GM18508 (cell line): ENCODE data around the gene PKP4.
"Not testable (repeated sequence)": the region's sequence is repeated elsewhere in the genome, so short reads cannot be mapped to it uniquely, and the experiment has no call there.

Experiments used
- ATAC-seq: cut with Tn5 transposase; IDR thresholded peaks from one replicate; pipeline ENCODE4 v1.9.1; 2021; ENCODE audit warnings: moderate number of reproducible peaks; ENCODE audit not compliant: insufficient read depth, unreplicated experiment

The PKP4 gene

DNA sequence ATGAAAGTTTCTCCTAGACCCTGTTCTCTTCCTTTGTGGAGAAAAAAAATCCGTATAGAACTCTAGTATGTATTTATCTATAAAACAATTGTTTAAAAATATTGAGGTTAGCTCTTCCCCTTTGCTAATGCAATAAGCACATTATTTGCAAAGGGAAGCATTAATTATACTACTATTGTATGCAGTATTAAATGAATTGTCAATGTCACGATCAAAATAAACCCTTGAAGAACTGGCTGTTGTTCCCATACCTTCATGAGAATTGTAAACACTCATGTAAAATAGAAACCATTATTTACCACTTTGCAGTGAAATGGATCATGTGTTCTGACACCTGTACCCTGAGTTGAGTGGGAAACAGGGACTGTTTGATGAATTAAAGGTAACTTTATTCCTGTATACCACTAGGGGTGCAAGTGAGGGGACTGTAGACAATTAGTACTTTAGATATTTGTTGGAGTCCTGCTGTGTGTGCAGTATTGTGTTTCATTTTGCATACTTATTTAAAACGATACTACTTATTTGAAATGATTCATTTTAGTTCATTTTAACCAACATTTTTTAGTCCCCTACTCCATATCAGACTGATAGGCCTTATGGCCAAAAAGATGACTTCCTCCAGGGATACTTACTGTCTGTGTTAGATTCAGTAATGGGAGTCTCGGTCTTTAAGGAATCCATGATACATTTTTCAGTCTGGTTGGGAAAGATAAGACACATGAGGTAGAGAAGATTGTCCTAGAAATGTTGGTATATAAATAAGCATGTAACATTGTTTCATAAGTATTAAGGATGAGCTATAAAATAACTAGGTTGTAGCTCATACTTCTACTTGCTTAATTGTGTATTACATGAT is 7.9 kb downstream of the PKP4 start:
- peak; percentile 71 for ATAC-seq

DNA sequence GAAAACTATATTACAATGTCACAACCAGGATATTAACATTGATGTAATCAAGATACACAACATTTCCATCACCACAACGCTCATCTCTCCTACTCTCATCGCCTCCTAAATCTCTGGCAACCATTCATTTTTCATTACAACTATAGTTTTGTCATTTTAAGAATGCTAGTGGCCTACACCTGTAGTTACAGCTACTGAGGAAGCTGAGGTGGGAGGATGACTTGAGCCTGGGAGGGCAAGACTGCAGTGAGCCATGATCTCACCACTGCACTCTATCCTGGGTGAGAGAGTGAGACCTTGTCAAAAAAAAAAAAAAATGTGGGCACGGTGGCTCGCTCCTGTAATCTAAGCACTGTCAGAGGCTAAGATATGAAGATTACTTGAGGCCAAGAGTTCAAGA is 10.5 kb downstream of the PKP4 start:
- ATAC-seq: no peak

DNA sequence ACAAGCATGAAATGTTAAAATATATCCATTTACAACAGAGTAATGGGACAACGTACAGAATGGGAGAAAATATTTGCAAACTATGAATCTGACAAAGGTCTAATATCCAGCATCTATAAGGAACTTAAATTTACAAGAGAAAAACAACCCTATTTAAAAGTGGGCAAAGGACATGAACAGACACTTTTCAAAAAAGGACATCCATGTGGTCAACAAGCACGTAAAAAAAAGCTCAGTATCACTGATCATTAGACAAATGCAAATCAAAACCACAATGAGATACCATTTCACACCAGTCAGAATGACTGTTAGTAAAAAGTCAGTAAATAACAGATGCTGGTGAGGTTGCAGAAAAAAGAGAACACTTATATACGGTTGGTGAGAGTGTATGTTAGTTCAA is 16.1 kb downstream of the PKP4 start:
- not testable (repeated sequence) for ATAC-seq

DNA sequence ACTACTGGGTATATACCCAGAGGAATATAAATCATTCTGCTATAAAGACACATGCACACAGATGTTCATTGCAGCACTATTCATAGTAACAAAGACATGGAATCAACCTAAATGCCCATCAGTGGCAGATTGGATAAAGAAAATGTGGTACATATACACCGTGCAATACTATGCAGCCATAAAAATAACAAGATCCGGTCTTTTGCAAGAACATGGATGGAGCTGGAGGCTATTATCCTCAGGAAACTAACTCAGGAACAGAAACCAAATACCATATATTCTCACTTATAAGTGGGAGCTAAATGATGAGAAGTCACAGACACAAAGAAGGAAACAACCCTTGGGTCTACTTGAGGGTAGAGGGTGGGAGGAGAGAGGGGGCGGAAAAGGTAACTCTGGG is 16.5 kb downstream of the PKP4 start:
- ATAC-seq: not testable (repeated sequence)

DNA sequence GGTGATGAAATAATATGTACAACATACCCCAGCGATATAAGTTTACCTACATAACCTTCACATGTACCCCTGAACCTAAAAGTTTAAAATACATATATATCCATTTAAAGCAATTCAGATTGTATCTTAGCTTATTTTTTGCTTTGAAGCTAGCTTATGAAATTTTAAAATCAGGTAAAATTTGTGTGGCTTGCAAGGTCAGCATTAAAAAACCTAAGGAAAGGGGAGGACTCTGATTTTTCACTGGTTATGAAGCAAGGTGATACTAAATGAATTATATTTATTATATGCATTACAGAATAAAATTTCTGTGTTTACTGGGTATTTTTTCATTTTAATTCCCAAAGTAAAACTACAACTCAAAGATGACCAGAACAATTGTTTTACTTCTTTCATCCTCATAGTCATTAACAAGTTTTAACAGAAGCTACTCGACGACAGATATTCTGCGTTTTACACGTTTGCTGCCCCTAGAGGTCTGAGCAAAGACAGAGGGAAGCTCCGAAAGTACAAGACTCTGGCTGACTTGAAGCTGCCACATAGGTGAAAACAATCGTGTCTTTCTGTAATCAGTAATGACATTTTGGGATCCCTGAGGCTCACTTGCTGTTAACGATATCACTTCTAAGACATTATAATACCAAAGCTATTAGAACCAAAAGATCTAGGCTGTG is 17.1 kb downstream of the PKP4 start:
- no peak for ATAC-seq

DNA sequence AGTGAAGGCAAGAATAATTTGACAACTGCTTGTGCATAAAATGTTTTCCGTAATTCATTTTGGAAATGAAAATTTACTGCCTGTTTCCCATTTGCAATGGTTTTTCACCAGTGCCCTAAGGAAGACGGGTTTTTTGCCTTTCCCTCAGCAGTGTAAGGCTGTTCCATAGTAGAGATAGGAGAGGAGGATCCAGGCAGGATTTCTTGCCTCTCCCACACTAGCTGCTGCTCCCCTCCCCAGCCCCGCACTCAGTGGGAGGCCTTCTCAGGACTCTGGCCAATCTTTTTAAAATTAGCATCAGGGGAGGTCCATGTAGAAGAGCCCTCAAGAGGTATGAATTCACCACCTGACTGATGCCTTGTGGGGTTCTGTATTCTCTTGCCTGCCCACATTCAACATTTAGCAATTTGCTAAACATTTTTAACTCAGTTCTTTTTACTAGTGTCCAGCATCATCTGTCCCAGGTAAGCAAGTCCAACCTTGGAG is 17.8 kb downstream of the PKP4 start:
- ATAC-seq: not testable (repeated sequence)

DNA sequence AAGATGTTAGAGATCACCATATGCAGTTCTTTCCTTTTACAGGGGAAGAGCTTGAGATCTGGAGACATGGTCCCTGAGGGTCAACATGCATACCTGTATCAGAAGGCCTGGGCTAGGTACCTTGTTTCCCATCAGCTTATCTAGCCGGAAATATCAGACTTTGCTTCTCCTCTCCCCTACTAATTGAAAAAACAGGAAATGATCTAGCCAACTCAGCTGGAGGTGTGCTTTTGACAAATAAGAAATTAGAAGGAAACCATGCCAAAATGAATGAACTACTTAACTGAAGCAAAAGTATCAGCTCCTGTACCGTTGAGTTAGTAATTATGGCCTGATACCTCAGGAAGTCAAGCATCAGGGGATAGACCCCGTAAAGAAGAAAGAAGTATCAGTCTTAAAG is 20.4 kb downstream of the PKP4 start:
- no peak for ATAC-seq

DNA sequence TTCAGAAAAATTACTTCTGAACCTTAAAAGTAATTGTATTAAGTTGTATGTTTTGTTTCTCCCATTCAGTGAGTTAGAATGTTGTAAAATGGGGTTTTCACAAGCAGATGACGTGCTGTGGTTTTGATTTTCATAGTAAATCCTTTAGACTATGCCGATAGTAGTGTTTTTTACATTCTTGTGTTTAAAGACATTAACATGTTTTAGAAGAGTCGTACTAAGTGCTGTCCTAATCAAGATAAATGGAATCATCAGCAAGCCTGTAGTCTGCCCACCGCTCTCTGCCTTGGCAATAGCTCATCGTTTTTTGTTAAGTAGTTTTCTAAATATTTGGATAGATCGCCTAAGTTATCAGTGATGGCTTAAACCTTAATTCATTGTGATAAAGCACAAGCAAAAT is 21.5 kb downstream of the PKP4 start:
- no peak for ATAC-seq

DNA sequence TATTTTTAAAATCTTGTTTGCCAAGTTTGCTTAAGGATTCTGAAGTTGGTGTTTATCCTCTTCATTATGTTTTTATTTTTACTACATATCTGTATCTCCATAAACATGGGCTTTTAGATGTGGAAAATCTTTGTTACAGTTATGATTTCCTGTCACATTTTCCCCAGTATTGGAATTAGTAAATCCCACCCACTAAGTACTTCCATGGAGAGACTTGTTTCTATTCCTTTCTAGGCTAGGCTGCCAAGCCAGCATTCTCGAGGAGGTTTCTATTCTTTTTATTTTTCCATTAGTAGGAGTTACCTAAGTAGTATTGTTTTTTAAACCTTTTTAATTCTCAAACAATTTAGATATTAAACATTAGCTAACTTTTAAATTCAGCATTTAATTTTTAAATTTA is 22.1 kb downstream of the PKP4 start:
- no peak for ATAC-seq

DNA sequence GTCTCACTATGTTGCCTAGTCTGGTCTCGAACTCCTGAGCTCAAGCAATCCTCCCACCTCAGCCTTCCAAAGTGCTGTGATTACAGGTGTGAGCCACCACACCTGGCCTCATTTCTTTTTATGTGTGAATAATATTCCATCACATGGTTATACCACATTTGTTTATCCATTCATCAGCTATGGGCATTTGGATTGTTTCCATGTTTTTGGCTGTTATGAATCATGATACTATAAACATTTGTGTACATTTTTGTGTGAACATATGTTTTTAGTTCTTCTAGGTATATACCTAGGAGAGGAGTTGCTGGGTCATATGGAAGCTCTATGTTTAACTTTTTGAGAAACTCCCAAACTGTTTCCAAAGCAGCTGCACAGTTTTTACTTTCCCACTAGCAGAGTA is 24.4 kb downstream of the PKP4 start:
- ATAC-seq: no peak

DNA sequence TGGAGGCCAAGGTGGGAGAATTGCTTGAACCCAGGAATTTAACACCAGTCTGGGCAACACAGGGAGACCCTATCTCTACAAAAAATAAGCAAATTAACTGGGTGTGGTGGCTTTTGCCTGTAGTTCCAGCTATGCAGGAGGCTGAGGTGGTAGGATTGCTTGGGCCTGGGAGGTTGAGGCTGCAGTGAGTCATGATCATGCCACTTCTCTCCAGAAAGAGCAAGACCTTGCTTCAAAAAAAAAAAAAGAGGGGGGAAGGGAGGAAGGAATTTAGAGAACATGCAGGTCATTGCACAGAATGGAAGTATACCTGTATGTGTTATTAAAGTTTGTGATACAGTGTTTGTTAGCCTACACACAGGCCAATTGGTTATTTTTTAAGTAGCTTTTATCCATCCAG is 25.8 kb downstream of the PKP4 start:
- ATAC-seq: no peak

DNA sequence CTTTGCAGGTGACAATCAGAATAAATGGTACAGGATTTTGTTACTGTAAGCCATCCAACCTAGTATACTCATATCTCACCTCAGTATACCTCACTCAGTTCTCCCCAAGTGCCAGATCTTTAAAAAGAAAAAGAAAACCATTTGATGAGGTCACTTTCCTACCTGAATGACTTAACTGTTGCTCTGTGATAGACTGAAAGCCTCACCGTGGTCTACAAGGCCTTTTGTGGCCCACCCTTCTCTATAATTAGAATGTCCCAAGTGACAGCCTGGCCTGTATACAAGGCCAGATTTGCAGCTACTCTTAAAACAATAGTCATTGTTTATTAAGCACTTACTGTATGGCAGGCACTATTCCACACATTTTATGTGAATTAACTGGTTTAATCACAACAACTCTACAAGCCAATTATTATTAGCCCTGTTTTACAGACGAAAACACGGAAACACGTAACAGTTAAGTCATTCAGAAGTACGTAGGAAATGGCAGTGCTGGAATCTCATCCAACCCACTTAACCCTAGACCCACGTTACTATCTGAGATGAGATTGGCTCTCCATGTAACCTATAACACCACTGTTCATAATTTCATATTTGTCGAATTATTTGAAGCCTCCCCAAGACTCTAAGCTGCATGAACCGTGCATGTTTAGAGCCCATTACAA is 28.3 kb downstream of the PKP4 start:
- ATAC-seq: no peak

DNA sequence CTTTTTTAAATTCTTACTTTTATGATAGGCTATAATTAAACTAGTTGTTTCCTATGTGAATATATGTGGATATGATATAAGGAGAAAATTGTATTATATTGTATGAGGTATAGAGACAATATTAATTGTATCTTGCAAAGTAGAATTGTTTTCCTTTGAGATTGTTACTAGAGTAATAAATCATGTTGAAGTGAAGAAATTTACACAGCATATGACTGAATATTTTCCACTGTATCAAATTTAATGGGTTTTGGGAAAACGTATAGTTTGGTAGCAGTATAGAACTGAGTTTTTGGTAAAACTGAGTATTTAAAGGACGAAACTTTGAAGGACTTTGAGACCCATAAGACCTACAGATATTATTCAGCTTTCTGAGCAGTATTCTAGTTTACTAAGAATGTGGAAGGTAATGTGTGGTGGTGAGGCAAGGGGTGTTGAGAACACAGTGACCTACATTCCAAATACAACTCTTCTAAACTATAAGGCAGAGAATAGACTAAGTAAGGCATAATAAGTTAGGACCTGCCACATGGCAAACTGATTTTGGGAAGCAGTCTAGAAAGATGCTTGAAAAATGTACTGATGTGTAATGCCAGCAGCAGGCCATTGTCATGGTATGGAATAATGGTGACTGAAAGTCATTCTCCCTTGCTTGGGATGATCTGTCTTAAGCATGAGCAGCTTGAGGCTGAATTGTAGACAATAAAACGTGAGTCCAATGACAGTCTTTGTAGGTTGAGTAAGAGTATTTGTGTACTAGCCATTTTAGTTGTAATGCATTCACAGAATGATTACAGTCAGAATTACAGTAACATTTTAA is 29.6 kb downstream of the PKP4 start:
- no peak for ATAC-seq

DNA sequence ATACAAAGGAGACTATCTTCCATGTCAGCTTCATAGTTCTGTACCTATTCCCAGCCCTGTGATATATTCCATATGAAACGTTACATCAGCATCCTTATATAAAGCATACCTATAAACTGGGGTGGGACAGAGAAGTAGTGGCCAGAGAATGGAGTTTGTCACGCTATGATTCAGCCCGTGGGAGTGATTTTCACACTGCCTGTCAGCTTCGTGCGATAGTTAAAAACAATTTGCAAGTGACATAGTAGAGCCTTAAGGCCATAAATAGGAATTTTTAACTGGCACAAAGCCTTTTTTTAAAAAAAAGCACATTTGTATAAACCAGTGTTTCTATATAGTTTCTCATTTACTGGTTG is 30.2 kb downstream of the PKP4 start:
- ATAC-seq: no peak

DNA sequence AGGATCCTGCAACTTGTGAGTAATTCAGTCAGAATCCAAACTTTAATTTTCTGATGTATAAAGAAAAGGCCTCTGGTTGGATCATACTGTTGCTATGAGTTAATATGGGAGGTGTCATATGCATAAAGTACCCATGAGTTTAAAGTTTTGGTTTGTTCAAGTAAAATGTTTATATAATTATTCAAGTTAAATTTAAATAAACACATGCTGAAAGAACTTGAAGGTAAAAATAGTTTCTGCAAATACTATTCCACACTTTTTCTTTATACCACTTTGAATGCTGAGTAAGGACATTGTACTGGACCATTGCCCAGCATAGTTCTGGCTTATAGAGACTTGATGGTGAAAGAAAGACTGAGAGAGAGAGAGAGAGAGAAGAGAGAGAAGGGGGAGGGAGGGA is 30.7 kb downstream of the PKP4 start:
- ATAC-seq: no peak

DNA sequence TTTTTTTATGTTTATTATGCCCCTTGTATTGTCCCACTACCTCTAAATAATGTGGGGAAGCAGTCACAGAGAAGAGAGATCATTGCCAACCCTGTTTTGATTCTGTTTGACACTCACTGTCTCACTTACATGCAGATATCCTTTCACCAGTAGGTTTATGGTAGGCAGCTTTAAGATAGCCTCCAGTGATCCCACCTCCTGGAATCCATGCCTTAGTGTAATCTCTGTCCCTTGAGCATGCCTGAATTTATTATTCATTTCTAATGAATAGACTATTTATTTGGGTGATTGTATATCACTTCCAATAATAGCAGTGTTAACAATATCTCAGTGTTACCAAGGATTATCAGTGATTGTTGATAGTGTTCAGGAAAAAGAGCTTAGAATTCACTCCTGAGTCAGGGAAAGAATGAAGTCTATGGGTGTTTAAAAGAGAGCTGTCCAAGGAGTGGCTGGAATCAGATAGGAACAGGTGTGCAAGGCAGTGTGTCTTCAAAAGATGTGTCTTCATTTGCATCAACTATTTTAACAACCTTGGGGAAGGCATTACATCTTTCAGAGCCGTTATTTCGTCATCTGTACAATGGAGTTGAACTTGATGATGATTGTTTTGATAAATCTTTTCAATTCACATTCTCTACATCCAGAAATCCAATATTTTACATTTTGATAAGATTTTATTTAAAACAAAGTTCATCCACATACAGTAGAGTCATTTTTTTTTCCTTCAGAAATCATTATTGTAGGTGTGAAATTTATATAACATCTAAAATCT is 31.9 kb downstream of the PKP4 start:
- no peak for ATAC-seq

DNA sequence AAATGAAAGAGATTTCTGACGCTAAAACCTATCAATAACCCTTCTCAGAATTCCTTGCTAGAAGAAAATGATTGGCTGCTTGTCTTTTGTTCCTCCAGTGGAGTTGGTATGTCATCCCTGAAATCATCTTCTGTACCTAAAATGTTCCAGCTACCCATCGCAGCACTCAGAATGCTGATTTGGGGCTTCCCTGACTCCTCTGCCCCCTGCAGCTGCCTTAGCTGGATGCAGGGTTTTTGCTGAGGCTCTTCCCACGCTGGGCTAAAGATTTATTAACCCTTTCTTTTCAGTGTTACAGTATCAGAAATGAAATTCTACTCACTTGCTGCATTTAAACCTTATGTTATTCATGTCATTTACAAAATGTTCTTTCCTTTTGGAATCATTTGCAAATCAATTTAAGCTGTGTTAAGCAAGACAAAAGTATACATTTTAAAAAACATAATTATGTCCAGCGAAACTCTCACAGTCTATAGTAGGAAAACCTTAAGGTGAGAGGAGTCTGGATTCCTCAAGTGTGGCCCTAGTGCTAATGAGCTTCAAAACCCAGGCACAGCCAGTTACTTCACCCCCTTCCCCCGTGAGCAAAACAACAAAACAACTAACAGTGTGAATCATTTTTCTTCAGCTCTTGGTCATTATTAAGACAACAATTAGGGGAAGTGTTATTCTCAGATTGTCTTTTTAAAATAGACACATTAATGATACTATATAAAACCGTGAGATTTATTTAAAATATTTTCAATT is 32.8 kb downstream of the PKP4 start:
- ATAC-seq: no peak

DNA sequence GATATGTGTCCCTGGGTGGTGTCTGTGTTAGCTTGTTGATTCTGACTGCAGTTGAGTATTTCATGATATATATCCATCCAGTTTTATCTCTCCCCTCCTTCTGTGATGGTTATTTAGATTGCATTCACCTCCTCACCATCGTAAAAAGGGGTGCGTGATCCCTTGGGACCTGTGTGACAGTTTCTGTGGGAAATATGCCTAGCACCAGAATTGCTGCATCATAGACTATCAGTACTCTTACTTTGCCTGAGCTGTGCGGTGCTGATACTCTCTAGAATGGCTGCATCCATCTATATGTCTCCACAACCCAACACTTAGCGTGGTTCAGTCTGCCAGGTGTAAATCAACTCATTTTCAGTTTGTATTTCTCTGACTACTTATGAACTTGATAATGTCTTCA is 34.3 kb downstream of the PKP4 start:
- no peak for ATAC-seq

DNA sequence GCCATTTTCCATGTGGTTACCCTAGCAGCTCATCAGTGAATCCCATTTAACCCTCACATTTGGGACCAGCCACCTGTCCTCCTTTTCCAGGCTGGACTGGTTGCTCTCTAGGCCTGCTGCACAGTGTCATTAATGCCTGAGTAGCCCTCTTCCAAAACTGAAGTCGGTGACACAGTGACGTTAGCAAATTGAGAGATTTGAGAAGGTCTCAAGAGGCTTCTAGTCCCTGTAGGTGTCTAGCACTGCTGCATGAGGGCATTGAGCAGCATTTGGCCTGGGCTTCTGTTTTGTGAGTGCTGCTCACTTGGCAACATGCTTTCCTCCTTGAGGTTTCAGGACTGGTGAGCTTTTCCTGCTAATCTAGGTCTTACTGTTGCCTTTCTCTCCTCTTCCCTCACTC is 36.7 kb downstream of the PKP4 start:
- ATAC-seq: no peak
